Activated T-helper 1 cell treated with anti-CD3 and anti-CD28 coated beads, Interleukin-12 subunit alpha, Interleukin-12 subunit beta, Interleukin-2, Interleukin-4 antibody, amounts not matched to agents 30 ng/mL and 10 ng/mL and 1 ng/mL, durations not matched to agents 14 hours and 24 hours and 36 hours (primary cell): ENCODE data around the gene SYCP2. TPM values are rescaled to one million over a fixed set of nuclear protein-coding genes. Genes with fewer than 3 reads are reported as not detected.

Source experiments
- DNase-seq: peaks from one replicate; pipeline ENCODE4 v3.0.0; 2021; ENCODE audit warnings: low spot score
- H3K27ac Mint-ChIP-seq: one replicate; pipeline ENCODE4 v1.8.0; 2021; ENCODE audit warnings: mild to moderate bottlenecking, mixed read lengths
- H3K27me3 Mint-ChIP-seq: one replicate; pipeline ENCODE4 v1.8.0; 2022; ENCODE audit warnings: mild to moderate bottlenecking, moderate library complexity, mixed read lengths; ENCODE audit not compliant: insufficient read depth
- H3K36me3 Mint-ChIP-seq: one replicate; pipeline ENCODE4 v1.8.0; 2021; ENCODE audit warnings: low read depth, mixed read lengths
- H3K4me1 Mint-ChIP-seq: one replicate; pipeline ENCODE4 v1.8.0; 2021; ENCODE audit warnings: low read depth, mixed read lengths
- H3K4me3 Mint-ChIP-seq: one replicate; pipeline ENCODE4 v1.8.0; 2021; ENCODE audit warnings: mild to moderate bottlenecking, moderate library complexity, mixed read lengths
- H3K9me3 Mint-ChIP-seq: one replicate; pipeline ENCODE4 v1.8.0; 2021; ENCODE audit warnings: mixed read lengths
- intact Hi-C: fragments of 100-400 bp; cut with micrococcal nuclease; formaldehyde crosslinking; loops from one replicate; pipeline ENCODE4 v1.15.1; 2024
- total RNA-seq: library from RNA; stranded (reverse); gene quantifications from 2 replicates; pipeline ENCODE4 v1.2.3, GENCODE V29; 2022

SYCP2 gene
- total RNA-seq, 1 donor from 2014 or later, result 5.1 TPM

- DNase-seq, result peak; percentile 92
- intact Hi-C loops, result loop anchor here (1.0 to 5.0 kb wide), 4 partner anchors 8 to 1288 kb away; partner anchors contain the start of gene STX16
- Mint-ChIP-seq H3K36me3 (peaks cover 27% of the 10 kb centered on the region), H3K27ac (peak within 1 kb of the TSS; percentile 99), H3K9me3 (no peaks in the 10 kb centered on the region), H3K4me3 (peak within 1 kb of the TSS; percentile 98), H3K4me1 (peaks cover 48% of the 10 kb centered on the region), H3K27me3 (no peaks in the 10 kb centered on the region)
Measured at GRCh38 chr20:59940129-59940955, 6.9 kb upstream of the SYCP2 start, which contains the start of the genes FAM217B and PPP1R3D. TSS of gene FAM217B (plus strand) at chr20:59940389. CDS start at chr20:59943944, 3,555 bp downstream. TSS of gene PPP1R3D (minus strand) at chr20:59940305. CDS start at chr20:59939931, 374 bp downstream.

- peak; percentile 9 for DNase-seq
- peaks cover 24% of the 10 kb centered on the region for H3K36me3 Mint-ChIP-seq
- intact Hi-C loops, result loop anchor here (1.0 to 5.0 kb wide), 4 partner anchors 8 to 1288 kb away; partner anchors contain the start of gene STX16
- H3K4me3 Mint-ChIP-seq, result peak overlapping the region; percentile 98
- H3K27ac Mint-ChIP-seq, result peak overlapping the region; percentile 86
- no peaks in the 10 kb centered on the region for H3K9me3 Mint-ChIP-seq
- H3K27me3 Mint-ChIP-seq, result no peaks in the 10 kb centered on the region
- H3K4me1 Mint-ChIP-seq, result peaks cover 48% of the 10 kb centered on the region
Measured at GRCh38 chr20:59939879-59940128, 6.4 kb upstream of the SYCP2 start.

DNA sequence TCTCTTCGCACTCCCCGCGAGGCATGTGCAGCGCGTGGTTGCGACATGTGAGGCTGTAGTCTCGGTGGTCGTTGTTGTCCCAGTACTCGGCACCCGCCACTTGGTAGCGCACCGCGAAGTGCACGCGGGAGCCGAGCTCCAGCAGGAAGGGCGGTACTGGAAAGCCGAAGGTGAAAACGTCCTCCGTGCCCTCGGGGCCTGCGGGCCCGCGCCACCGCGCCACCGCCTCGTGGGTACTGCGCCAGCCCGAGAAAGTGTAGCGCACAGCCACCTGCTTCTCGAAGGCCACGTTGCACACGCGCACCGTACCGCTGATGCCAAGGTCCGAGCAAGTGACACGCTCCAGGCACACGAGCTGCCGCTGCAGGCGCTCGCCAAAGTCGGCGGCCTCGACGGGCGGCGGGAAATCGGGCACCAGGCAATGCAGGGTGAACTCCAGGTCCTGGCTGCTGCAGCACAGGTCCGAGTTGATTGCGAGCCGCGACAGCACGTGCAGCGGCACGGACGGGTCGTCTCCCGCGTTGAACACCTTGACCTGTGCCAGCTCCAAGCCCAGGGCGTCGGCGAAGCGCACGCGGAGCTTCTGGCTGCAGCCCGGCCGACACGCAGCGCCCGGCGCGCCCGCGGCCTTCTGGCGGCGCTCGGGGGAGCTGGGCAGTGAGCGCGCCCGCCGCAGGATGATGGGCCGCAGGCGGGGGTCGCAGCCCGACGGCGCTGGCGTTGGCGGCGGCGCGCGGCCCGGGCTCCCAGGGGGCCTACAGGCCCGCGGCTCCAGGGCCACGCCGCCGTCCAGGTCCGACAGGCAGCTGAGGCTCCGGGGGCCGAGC lies 5.8 kb upstream of the SYCP2 start:
- intact Hi-C loops, result no loop called here
- no peak for DNase-seq
- H3K27ac Mint-ChIP-seq, result no peak overlapping the region
- H3K4me3 Mint-ChIP-seq, result peak overlapping the region; percentile 98
- no peaks in the 10 kb centered on the region for H3K27me3 Mint-ChIP-seq
- peaks cover 48% of the 10 kb centered on the region for H3K4me1 Mint-ChIP-seq
- peaks cover 20% of the 10 kb centered on the region for H3K36me3 Mint-ChIP-seq
- no peaks in the 10 kb centered on the region for H3K9me3 Mint-ChIP-seq

- no peaks in the 10 kb centered on the region for H3K9me3 Mint-ChIP-seq
- H3K36me3 Mint-ChIP-seq, result peaks cover 16% of the 10 kb centered on the region
- intact Hi-C loops, result no loop called here
- no peaks in the 10 kb centered on the region for H3K27me3 Mint-ChIP-seq
- peaks cover 48% of the 10 kb centered on the region for H3K4me1 Mint-ChIP-seq
- H3K27ac Mint-ChIP-seq, result peak overlapping the region; percentile 86
- peak overlapping the region; percentile 88 for H3K4me3 Mint-ChIP-seq
- DNase-seq, result no peak
Measured at GRCh38 chr20:59938696-59939051, 5.2 kb upstream of the SYCP2 start.

GRCh38 chr20:59938221-59938620 lies 4.8 kb upstream of the SYCP2 start:
- Mint-ChIP-seq H3K27ac (no peak overlapping the region), H3K27me3 (no peaks in the 10 kb centered on the region), H3K36me3 (peaks cover 14% of the 10 kb centered on the region), H3K4me1 (peaks cover 48% of the 10 kb centered on the region), H3K4me3 (peak overlapping the region; percentile 88), H3K9me3 (no peaks in the 10 kb centered on the region)
- DNase-seq, result no peak
- intact Hi-C loops, result no loop called here

- Mint-ChIP-seq H3K27me3 (no peaks in the 10 kb centered on the region), H3K4me3 (no peak overlapping the region), H3K27ac (no peak overlapping the region), H3K9me3 (no peaks in the 10 kb centered on the region), H3K36me3 (peaks cover 14% of the 10 kb centered on the region), H3K4me1 (peaks cover 45% of the 10 kb centered on the region)
- intact Hi-C loops, result no loop called here
- DNase-seq, result no peak
Measured at GRCh38 chr20:59937150-59937549, 3.7 kb upstream of the SYCP2 start.

DNA sequence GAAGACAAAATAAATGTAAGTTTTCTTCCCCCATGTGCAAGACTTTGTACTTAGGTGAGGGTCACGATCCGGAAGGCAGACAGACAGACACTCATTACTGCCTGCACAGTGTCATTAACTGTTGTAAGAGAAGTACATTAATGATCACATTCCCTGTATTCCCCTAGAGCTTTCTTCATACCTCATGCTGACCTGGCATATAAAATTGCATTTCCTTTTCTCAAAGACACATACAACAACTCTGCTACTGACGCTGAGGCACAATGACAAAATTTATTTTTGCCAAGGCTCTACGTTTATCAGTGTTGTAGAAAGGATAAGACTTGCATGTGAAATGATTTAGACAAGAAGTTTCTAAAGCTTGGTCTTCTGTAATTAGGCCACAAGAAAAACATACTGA lies 3.0 kb upstream of the SYCP2 start:
- intact Hi-C loops, result no loop called here

GRCh38 chr20:59935457-59936185 lies 2.2 kb upstream of the SYCP2 start:
- intact Hi-C loops, result loop anchor here (2.0 kb wide), 1 partner anchor 123 kb away; no protein-coding TSS in a partner anchor
- Mint-ChIP-seq H3K4me1 (peaks cover 44% of the 10 kb centered on the region), H3K27me3 (peaks cover 3% of the 10 kb centered on the region), H3K9me3 (no peaks in the 10 kb centered on the region), H3K4me3 (no peak overlapping the region), H3K36me3 (peaks cover 17% of the 10 kb centered on the region), H3K27ac (no peak overlapping the region)
- no peak for DNase-seq

More for the DNA sequence above, 3.0 kb upstream of the SYCP2 start:
- H3K4me3 Mint-ChIP-seq, result no peak overlapping the region
- H3K9me3 Mint-ChIP-seq, result no peaks in the 10 kb centered on the region
- no peak for DNase-seq
- H3K36me3 Mint-ChIP-seq, result peaks cover 17% of the 10 kb centered on the region
- H3K27me3 Mint-ChIP-seq, result peaks cover 3% of the 10 kb centered on the region
- H3K4me1 Mint-ChIP-seq, result peaks cover 45% of the 10 kb centered on the region
- no peak overlapping the region for H3K27ac Mint-ChIP-seq

- peaks cover 3% of the 10 kb centered on the region for H3K27me3 Mint-ChIP-seq
- H3K36me3 Mint-ChIP-seq, result peaks cover 17% of the 10 kb centered on the region
- peak overlapping the region; percentile 79 for H3K4me3 Mint-ChIP-seq
- no peak overlapping the region for H3K27ac Mint-ChIP-seq
- no peaks in the 10 kb centered on the region for H3K9me3 Mint-ChIP-seq
- intact Hi-C loops, result loop anchor here (2.0 kb wide), 1 partner anchor 125 kb away; no protein-coding TSS in a partner anchor
- H3K4me1 Mint-ChIP-seq, result peaks cover 48% of the 10 kb centered on the region
- DNase-seq, result peak; percentile 74
Measured at GRCh38 chr20:59933849-59934585, 580 bp upstream of the SYCP2 start.

DNA sequence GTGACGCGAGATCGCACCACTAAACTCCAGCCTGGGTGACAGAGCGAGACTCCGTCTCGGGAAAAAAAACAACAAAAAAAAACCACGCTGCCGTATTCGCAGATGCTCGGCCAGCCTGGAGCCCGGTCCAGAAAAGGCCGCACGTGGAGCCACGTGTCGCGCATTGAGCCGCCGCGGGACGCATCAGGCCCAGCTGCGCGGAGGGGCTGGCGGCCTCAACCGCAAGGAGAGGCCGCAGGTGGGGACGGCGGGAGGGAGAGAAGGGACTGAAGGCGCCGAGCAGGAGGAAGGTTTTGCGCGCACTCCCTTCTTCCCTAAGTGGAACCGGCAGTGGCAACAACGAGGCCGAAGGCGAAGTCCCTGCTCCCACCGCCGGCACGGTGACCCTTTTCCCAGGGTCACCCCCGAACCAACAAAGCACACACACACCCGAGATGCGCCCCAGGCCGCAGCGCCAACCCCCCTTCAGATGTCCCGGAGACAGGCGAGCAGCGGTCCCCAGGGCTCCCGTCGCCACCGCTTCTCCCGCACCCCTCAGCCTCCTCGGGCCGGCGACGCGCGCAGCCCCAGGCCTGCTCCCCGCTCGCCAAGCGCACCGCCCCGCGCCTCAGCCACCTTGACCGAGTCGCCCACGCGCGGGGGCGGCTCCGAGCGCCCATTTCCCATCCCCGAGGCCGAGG lies 681 bp downstream of the SYCP2 start:
- no peak for DNase-seq
- peaks cover 7% of the 10 kb centered on the region for H3K36me3 Mint-ChIP-seq
- H3K9me3 Mint-ChIP-seq, result no peaks in the 10 kb centered on the region
- peaks cover 6% of the 10 kb centered on the region for H3K27me3 Mint-ChIP-seq
- peaks cover 36% of the 10 kb centered on the region for H3K4me1 Mint-ChIP-seq
- H3K27ac Mint-ChIP-seq, result no peak overlapping the region
- H3K4me3 Mint-ChIP-seq, result peak overlapping the region; percentile 69
- intact Hi-C loops, result no loop called here

GRCh38 chr20:59931511-59932312 lies 1.7 kb downstream of the SYCP2 start:
- Mint-ChIP-seq H3K4me1 (peaks cover 28% of the 10 kb centered on the region), H3K4me3 (peak overlapping the region; percentile 80), H3K9me3 (no peaks in the 10 kb centered on the region), H3K36me3 (peaks cover 6% of the 10 kb centered on the region), H3K27ac (peak overlapping the region; percentile 81), H3K27me3 (peaks cover 6% of the 10 kb centered on the region)
- intact Hi-C loops, result loop anchor here (1.0 kb wide), 1 partner anchor 9 kb away; the partner anchor contains the start of genes FAM217B and PPP1R3D
- no peak for DNase-seq
